HL-60 (cell line): ENCODE measurements around the gene TGFB1I1.
A peak's percentile ranks its signal among the peaks of the same experiment; 100 is the strongest.

Source experiments
- DNase-seq, 2 experiments: peaks; one replicate each; pipeline ENCODE4 v3.0.0-alpha.2; 2010 to 2020; ENCODE audit warnings: low read depth in 1 of 2, low spot score in 1 of 2
- H3K27ac ChIP-seq: fragments of 250-450 bp; sonication (Bioruptor Pico); replicated peaks from 2 replicates; pipeline ENCODE4 v1.5.1; 2020; ENCODE audit warnings: mild to moderate bottlenecking, moderate library complexity
- H3K27me3 ChIP-seq: fragments of 250-450 bp; sonication (Bioruptor Pico); 2 replicates; pipeline ENCODE4 v1.5.1; 2021; ENCODE audit warnings: mild to moderate bottlenecking, moderate library complexity; ENCODE audit not compliant: insufficient read depth, poor library complexity, severe bottlenecking
- H3K4me3 ChIP-seq: replicated peaks from 2 replicates; pipeline ENCODE4 v1.5.1; 2011; ENCODE audit warnings: mild to moderate bottlenecking, control low read depth, low read length; ENCODE audit not compliant: insufficient read depth
- GABPA ChIP-seq: IDR thresholded peaks from 2 replicates; pipeline ENCODE4 v1.6.1; 2012; ENCODE audit warnings: low read depth
- POLR2AphosphoS5 ChIP-seq: IDR thresholded peaks from 2 replicates; pipeline ENCODE4 v1.6.1; 2012; ENCODE audit warnings: low read depth
- REST ChIP-seq: IDR thresholded peaks from 2 replicates; pipeline ENCODE4 v1.6.1; 2012; ENCODE audit warnings: low read depth; ENCODE audit not compliant: insufficient replicate concordance
- SPI1 ChIP-seq: IDR thresholded peaks from 2 replicates; pipeline ENCODE4 v1.6.1; 2012; ENCODE audit warnings: low read depth, mild to moderate bottlenecking, borderline replicate concordance
- TF ChIP-seq, protein P1 (sequence below): IDR thresholded peaks from one replicate; pipeline ENCODE4 v1.5.1; 2011; ENCODE audit warnings: low read length, control low read depth, inconsistent platforms; ENCODE audit not compliant: insufficient read depth

Gene TGFB1I1

DNA sequence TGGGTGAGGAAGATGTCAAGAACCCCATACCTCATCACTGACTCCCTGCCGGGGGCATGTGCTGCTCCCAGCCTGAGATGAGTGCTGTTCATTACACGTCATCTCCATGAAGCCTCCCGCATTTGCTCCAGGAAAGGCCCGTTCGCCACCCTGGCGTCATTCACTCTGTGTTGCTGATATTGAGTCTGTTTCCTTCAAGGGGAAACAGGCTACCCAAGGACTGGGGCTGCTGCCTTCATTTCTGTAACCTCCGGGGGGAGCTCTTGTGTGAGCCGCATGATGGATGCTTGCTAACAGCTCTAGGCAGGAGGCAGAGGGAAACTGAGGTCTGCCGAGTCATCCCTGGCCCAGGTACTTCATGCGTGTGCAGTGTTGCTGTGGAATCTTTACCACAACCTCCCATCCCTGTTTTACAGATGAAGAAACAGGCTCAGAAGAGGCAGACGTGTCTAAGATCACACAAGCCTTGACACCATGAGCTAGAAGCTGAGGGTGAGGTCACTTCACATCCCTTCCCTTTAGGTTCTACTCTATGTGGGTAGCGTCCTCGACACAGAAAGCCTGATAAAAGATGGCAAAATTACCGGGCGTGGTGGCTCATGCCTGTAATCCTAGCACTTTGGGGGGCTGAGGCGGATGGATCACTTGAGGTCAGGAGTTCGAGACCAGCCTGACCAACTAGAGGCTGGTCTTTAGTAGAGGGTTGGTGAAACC lies 16.2 kb upstream of the TGFB1I1 start:
- TF ChIP-seq, protein P1, sequence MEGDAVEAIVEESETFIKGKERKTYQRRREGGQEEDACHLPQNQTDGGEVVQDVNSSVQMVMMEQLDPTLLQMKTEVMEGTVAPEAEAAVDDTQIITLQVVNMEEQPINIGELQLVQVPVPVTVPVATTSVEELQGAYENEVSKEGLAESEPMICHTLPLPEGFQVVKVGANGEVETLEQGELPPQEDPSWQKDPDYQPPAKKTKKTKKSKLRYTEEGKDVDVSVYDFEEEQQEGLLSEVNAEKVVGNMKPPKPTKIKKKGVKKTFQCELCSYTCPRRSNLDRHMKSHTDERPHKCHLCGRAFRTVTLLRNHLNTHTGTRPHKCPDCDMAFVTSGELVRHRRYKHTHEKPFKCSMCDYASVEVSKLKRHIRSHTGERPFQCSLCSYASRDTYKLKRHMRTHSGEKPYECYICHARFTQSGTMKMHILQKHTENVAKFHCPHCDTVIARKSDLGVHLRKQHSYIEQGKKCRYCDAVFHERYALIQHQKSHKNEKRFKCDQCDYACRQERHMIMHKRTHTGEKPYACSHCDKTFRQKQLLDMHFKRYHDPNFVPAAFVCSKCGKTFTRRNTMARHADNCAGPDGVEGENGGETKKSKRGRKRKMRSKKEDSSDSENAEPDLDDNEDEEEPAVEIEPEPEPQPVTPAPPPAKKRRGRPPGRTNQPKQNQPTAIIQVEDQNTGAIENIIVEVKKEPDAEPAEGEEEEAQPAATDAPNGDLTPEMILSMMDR: peak; percentile 11
- TF ChIP-seq GABPA: no peak
- Histone ChIP-seq H3K27ac (no peak overlapping the region), H3K4me3 (no peak overlapping the region), H3K27me3 (no peaks in the 10 kb centered on the region)
- peak in 1 of 2 experiments; percentile 37 for DNase-seq

DNA sequence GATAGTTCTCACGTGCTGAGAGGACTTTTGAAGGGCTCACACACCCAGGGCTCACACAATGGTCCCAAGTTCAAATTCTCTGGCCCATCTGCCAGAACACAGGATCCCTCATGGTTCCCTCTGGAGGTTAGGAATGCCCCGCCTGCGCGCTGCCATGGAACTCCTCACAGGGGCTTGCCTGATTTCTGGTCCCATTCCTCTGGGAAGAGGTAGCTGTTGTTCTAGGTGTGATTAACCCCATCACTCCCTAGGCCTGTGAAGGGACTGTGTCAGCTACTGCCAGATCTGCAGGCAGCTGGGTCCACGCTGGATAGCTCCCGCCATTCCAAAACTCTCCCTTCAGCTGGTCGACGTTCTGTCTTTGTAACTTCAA lies 15.0 kb upstream of the TGFB1I1 start:
- H3K27ac ChIP-seq: peak overlapping the region; percentile 100; the same call in 1 of the 2 replicates
- H3K4me3 ChIP-seq: no peak overlapping the region
- DNase-seq: no peak
- TF ChIP-seq GABPA (no peak), REST (peak; percentile 70)
- H3K27me3 ChIP-seq: no peaks in the 10 kb centered on the region

GRCh38 chr16:31458073-31458843 lies 13.7 kb upstream of the TGFB1I1 start:
- no peaks in the 10 kb centered on the region for H3K27me3 ChIP-seq
- peak overlapping the region; percentile 100 for H3K27ac ChIP-seq
- peak overlapping the region; percentile 70 for H3K4me3 ChIP-seq
- TF ChIP-seq POLR2AphosphoS5 (peak; percentile 48; the same call in 1 of the 2 replicates), REST (no peak), SPI1 (no peak; the same call in 1 of the 2 replicates), GABPA (0 out of 2 replicates have a peak, but pooled peaks have one; percentile 22)
- TF ChIP-seq, protein P1: no peak
- DNase-seq: peak; percentile 50 to 81

DNA sequence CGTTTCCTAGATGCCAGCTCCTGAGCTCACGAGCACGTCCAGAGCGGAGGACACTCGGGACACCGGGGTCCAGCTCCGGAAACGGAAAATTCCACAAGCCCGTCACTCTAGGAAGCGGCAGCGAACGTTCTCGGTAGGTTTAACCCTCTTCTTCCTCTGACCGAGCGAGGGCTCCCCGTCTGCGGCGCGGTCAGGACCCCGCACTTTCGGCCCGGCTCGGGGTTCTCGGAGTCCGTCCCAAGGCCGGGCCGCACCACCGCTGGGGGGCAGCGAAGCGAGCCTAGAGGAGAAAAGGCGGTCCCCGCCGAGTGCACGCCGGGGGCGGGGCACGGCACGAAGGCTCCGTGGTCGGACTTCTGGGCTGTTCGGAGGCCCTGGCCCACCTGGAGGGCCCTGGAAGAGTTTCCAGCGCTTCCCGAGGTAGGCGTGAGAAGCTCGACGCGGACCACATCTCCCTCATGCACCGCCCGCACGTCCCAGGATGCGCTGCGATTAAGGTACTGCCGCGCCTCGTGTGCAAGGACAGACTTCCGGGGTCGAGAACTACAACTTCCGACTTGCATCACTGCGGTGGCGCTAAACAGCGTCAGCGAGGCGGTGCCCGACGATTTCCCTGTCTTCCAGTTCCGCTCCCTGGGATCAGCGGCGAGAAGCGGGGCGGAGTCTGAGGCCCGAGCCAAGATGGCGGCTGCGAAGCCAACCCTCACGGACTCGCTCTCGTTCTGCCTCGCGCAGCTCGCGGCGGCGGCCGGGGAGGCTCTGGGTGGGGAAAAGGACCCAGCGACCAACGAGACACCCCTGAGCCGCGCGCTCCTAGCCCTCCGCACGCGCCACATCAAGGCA lies 12.9 kb upstream of the TGFB1I1 start, which contains the start of gene ARMC5:
ARMC5 (plus strand) TSS at position 658 of the 843 bp plus-strand sequence; CDS start at position 682, 24 bp downstream.
- Histone ChIP-seq H3K4me3 (peak within 1 kb of the TSS; percentile 70), H3K27ac (peak within 1 kb of the TSS; percentile 100), H3K27me3 (no peaks in the 10 kb centered on the region)
- peak; percentile 98 to 99 for DNase-seq
- TF ChIP-seq POLR2AphosphoS5 (peak; percentile 89), REST (peak; percentile 81), SPI1 (peak; percentile 84), GABPA (peak; percentile 87)
- TF ChIP-seq, protein P1: no peak
